ENCODE results near the gene FAM163B.

GRCh38 chr9:133571391-133571890 is 37.7 kb downstream of the FAM163B start:
- TF ChIP-seq, protein P1, sequence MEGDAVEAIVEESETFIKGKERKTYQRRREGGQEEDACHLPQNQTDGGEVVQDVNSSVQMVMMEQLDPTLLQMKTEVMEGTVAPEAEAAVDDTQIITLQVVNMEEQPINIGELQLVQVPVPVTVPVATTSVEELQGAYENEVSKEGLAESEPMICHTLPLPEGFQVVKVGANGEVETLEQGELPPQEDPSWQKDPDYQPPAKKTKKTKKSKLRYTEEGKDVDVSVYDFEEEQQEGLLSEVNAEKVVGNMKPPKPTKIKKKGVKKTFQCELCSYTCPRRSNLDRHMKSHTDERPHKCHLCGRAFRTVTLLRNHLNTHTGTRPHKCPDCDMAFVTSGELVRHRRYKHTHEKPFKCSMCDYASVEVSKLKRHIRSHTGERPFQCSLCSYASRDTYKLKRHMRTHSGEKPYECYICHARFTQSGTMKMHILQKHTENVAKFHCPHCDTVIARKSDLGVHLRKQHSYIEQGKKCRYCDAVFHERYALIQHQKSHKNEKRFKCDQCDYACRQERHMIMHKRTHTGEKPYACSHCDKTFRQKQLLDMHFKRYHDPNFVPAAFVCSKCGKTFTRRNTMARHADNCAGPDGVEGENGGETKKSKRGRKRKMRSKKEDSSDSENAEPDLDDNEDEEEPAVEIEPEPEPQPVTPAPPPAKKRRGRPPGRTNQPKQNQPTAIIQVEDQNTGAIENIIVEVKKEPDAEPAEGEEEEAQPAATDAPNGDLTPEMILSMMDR (IDR thresholded peaks at IDR 0.05) = no peak
- TF ChIP-seq POLR2AphosphoS5 (IDR thresholded peaks at IDR 0.05) = no peak
